ENCODE data around the gene MRPL12.
"Not testable (repeated sequence)": the region's sequence is repeated elsewhere in the genome, so short reads cannot be mapped to it uniquely, and the experiment has no call there.

GRCh38 chr17:81739593-81739992 is 36.4 kb downstream of the MRPL12 start:
- TF ChIP-seq, protein P1, sequence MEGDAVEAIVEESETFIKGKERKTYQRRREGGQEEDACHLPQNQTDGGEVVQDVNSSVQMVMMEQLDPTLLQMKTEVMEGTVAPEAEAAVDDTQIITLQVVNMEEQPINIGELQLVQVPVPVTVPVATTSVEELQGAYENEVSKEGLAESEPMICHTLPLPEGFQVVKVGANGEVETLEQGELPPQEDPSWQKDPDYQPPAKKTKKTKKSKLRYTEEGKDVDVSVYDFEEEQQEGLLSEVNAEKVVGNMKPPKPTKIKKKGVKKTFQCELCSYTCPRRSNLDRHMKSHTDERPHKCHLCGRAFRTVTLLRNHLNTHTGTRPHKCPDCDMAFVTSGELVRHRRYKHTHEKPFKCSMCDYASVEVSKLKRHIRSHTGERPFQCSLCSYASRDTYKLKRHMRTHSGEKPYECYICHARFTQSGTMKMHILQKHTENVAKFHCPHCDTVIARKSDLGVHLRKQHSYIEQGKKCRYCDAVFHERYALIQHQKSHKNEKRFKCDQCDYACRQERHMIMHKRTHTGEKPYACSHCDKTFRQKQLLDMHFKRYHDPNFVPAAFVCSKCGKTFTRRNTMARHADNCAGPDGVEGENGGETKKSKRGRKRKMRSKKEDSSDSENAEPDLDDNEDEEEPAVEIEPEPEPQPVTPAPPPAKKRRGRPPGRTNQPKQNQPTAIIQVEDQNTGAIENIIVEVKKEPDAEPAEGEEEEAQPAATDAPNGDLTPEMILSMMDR (IDR thresholded peaks at IDR 0.05; ENCODE audit: low read length): not testable (repeated sequence)
- TF ChIP-seq EZH2 (IDR thresholded peaks at IDR 0.05; ENCODE audit: borderline replicate concordance, low read length): not testable (repeated sequence)

All from OCI-LY1 (cell line).